GM18499 (cell line): ENCODE results near the gene CEBPG.

Source experiments
- ATAC-seq: cut with Tn5 transposase; IDR thresholded peaks from one replicate; pipeline ENCODE4 v1.9.1; 2021; ENCODE audit warnings: moderate number of reproducible peaks; ENCODE audit not compliant: insufficient read depth, unreplicated experiment

CEBPG gene

GRCh38 chr19:33349319-33350289 is 23.9 kb upstream of the CEBPG start:
- ATAC-seq, result no peak

GRCh38 chr19:33350538-33351309 is 22.8 kb upstream of the CEBPG start:
- ATAC-seq, result no peak

- ATAC-seq, result no peak
These were observed 18.0 kb upstream of the CEBPG start for GRCh38 chr19:33355535-33355934.

GRCh38 chr19:33357556-33357955 is 16.0 kb upstream of the CEBPG start:
- ATAC-seq, result no peak

- no peak for ATAC-seq
These were observed 15.1 kb upstream of the CEBPG start for GRCh38 chr19:33358408-33358807.

- no peak for ATAC-seq
These were observed 13.9 kb upstream of the CEBPG start for GRCh38 chr19:33359581-33359980.

- ATAC-seq, result no peak
These were observed 10.8 kb upstream of the CEBPG start for GRCh38 chr19:33362508-33363228.

GRCh38 chr19:33363476-33363875 is 10.0 kb upstream of the CEBPG start:
- no peak for ATAC-seq

- no peak for ATAC-seq
These were observed 7.8 kb upstream of the CEBPG start for GRCh38 chr19:33365691-33366090.

GRCh38 chr19:33366127-33366526 is 7.4 kb upstream of the CEBPG start:
- no peak for ATAC-seq

- ATAC-seq, result no peak
These were observed 6.6 kb upstream of the CEBPG start for GRCh38 chr19:33366897-33367296.

- ATAC-seq, result no peak
These were observed 5.2 kb upstream of the CEBPG start for GRCh38 chr19:33368074-33368864.

GRCh38 chr19:33370783-33371182 is 2.7 kb upstream of the CEBPG start:
- no peak for ATAC-seq

GRCh38 chr19:33374236-33374714 is 766 bp downstream of the CEBPG start:
- ATAC-seq, result no peak

GRCh38 chr19:33375156-33375836 is 1.8 kb downstream of the CEBPG start:
- no peak for ATAC-seq

- no peak for ATAC-seq
These were observed 2.3 kb downstream of the CEBPG start for GRCh38 chr19:33375837-33376159.

- no peak for ATAC-seq
These were observed 2.9 kb downstream of the CEBPG start for GRCh38 chr19:33376423-33376822.

- no peak for ATAC-seq
These were observed 3.5 kb downstream of the CEBPG start for GRCh38 chr19:33376941-33377557.
